ENCODE results near the gene JADE2.
"Not testable (repeated sequence)": the region's sequence is repeated elsewhere in the genome, so short reads cannot be mapped to it uniquely, and the experiment has no call there.

The JADE2 gene

DNA sequence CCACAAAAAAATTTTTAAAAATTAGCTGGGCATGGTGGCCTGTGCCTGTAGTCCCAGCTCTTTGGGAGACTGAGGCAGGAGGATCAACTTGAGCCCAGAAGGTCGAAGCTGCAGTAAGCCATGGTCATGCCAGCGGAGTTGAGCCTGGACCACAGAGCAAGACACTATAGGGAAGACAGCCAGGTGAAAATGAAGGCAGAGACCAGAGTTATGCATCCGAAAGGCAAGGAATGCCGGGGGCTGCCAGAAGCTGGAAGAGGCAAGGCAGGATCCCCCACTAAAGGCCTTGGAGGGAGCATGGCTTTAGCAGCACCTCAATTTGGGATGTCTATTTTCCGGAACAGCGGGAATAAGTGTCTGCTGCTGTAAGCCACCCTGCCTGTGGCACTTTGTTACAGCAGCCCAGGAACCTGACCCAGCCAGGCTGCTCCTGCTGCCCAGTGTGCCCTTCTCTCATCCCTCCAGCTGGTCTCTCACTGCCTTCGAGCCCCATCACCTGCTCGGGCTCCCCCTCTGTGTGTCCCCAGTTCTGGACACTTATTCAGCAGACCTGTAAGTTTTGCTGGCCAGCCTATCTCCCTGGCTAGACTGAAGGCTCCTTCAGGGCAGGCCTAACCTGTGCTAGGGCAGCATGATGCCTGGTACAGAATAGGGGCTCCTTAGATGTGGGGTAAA, 16.8 kb upstream of the JADE2 start:
- DNase-seq: no peak

DNA sequence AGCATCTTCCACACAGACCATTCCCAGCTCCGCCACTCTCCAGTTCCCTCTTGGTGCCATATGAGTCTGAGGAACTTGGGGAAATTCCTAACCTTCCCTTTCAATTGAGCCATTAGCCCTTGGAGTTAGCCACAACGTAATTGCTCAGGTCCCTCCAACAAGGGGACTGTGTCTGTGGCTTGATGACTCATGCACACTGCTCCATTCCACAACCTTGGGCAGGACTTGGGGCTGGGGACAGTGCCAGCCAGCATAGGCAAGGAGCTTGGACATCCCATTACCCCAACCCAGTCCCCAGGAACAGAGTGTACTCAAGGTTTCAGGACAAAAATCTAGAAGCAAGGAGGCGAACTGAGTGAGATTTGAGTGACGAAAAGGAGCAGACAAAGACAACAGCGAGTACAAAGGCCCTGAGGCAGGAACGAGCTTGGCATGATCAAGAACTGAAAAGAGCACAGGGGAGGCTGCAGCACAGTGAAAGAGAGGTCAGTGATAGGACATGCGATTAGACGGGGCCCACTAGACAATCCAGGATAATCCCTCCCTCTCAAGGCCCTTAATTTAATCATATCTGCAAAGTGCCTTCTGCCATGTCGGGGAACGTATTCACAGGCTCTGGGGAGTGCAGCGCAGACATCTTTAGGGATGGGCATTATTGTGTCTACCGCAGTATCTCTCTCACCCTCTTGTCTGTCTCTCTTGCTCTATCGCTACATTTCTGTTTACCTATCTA, 16.0 kb upstream of the JADE2 start:
- DNase-seq: no peak

DNA sequence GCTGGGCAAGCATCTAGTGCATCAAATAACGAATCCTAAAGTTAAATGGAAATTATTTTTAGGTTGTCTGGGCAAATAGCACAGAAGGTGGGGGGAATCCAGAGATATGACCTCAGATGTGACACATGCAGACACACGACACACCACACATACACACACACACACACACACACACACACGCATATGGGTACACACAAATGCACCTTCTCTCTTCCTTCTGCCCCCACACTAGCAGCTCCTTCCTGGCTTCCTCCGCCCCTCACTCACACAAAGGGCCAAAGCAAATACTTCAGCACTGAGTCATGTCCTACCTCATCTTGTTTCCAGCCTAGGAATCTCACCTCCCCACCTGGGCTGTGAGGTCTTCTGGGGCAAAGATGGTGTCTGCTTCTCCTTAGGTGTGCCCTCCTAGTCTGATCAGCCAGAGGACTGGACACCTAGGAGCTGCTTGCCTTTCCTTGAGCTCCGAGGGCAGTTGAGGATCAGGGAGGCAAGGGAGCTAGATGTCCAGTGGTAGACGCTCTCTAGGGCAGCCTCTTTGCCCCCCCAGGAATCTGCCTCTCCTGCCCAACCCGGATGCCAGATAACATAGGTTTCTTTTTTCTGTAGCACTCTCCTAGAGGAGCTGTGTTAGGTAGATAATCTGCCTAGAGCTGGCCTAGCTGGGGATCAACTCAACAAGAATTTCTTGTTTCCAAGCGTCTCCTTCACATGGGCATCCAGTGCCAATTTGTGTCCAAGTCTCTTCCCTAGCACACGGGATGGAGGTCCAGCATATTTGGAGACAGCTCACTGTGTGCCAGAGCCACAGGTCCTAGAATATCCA, 14.3 kb upstream of the JADE2 start:
- DNase-seq: no peak

DNA sequence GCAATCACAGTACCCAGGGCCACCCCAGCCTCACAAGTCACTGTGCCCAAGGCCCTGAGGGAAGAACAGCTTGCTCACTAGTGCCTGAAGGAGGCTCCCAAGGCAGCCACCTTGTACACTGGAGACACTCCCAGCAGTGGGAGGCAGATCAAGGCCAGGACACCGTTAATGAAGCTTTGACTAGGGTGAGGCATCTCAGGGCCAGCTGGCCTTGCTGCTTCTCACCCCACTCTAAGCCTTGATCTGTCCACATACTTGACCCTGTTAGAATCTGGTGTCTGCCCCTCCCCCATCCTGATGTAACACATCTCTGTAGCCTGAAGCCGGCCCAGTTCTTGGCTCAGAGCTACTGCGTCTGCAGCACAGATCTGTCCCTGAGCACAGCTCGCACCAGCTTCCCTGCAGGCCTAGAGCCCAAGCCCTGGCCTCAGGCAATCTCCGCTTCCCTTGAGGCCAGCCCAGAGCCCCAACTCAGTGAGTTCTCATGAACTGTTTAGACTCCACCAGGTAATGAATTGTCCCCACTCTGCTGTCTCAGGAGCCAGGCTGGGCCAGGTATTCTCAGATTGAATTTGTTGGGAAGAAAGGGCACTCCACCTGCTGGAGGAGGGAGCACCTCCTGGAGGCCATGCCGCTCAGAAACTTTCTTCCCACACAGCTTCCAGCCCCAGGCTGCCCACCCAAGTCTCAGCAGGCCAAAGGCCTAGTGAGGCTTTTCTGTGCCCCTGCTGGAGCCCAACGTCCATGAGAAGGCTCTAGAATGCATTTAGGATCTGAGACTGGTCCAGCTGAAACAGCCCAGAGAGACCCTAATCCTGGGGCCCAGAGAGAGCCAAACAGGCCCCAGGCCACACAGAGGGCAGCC, 13.4 kb upstream of the JADE2 start:
- DNase-seq: no peak

DNA sequence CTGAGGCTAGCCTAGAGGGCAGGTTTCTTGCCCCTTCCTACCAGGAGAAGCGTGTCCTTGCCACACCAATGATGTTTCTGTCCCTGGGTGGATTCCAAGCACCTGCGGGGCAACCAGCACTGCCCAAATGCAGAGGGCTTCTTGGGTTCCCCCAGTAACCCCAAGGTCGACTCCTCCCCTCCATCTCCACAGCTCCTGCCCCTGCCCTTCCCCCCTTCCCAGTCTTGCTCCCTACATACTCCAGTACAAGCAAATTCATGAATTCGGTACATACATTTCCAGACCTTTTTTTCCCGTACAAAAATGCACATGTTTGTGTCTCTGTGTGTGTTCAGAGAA, 12.8 kb upstream of the JADE2 start:
- no peak for DNase-seq

DNA sequence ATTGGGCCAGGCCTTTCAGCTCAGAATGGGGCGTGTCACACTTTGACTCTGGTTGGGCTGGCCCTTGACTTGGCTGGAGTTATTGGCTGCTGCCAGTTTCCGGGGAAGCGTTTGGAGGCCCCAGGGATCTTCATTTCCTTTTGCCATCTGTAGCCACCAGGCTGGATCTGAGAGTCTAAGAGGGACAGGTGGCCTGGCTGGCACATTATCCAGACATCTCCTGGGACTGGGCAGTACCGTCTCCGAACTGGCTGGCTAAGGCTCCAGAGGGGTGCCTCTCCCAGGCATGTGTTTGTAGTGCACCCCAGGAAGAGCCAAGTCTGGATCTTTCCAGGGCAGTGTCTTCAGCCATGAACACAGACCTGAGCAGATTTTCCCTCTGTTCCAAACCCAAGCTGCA, 9.7 kb upstream of the JADE2 start:
- DNase-seq: no peak

DNA sequence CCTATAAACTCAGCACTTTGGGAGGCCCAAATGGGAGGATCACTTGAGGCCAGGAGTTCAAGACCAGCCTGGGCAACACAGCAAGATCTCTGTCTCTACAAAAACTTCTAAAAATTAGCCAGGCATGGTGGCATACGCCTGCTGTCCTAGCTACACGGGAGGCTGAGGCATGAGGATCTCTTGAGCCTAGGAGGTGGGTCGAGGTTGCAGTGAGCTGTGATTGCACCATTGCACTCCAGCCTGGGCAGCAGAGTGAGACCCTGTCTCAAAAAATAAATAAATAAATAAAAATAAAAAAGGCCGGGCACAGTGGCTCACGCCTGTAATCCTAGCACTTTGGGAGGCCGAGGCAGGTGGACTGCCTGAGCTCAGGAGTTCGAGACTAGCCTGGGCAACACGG, 8.5 kb upstream of the JADE2 start:
- not testable (repeated sequence) for DNase-seq

DNA sequence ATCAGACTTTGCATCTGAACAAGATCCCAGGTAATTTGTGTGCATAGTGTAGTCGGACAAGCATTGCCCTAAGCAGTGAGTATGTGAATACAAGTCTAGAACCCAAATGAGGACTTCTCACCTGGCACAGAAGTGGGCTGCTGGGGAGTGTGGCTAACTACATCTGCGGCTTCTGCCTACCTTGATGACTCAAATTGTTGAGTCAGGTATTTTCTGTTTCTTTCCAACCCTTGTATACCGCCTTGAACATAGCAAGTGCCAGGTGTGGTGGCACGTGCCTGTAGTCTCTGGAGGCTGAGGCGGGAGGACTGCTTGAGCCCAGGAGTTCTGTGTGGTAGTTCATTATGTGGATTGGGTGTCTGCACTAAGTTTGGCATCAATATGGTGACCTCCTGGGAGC, 7.9 kb upstream of the JADE2 start:
- DNase-seq: no peak

DNA sequence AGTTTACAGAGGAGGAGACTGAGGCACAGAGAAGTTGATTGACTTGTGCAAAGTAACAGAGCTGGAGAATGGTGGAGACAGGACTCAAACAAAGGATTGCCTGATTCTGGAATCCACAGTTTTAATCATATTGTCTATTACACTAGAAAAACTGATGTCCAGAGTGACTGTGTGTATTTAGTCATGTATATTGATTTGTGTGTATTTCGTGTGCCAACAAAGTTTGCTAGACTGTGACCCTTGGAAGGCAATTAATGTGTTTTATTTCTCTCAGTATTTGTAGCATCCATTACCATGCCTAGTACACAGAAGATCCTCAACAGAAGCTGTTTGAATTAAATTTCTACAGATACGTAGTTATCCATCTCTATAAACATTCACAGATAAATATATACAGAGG, 5.5 kb upstream of the JADE2 start:
- no peak for DNase-seq

DNA sequence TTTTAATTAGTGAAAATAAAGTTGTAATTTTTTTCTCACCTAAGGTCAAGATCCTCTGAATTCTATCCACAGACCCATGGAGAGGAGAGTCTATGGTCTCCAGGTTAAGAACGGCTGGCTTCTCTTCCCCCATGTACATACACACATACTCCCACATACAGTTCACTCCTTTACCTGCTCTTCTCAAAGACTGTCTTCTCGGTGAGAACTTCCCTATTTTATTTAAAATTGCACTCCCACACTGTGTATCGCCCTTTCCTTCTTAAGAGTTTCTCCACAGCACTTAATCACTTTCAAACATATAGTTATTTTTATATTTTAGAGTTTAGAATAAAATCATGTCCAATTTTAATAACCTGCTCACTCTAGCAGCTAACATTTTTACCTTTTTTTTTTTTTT, 3.6 kb upstream of the JADE2 start:
- DNase-seq: no peak

DNA sequence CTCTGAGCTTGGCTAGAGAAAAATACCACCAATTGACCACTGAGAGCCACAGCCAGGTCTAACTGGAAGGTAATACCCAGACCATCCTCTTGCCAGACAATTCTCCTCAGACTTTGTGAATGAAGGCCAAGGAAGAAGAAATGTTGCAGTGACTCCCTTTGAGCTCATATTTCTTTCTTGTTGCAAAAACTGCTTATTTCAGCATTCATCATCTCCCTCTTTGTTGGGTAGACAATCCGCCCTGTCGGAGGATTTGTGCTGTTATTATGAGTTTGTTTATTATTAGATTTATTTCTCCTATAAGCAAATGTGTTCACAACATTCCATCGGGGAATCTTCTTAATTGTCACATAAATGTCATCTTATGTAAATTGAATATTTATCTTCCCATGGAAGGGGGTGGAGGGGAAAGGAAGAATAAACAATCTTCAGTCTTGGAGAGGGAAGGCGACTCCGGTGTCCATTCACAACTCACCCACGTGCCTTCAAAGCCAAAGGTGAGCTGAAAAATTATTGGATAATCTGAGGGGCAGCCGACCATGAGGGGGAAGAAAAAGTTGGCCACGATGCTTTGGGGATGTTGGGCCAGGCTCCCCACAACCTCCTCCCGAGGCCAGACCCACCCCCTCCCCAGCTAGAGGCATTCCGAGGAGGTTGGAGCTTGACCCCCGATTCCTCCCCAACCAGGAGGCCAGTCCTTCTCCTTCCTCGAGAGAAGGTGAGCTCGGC, 1.8 kb upstream of the JADE2 start:
- DNase-seq: no peak

DNA sequence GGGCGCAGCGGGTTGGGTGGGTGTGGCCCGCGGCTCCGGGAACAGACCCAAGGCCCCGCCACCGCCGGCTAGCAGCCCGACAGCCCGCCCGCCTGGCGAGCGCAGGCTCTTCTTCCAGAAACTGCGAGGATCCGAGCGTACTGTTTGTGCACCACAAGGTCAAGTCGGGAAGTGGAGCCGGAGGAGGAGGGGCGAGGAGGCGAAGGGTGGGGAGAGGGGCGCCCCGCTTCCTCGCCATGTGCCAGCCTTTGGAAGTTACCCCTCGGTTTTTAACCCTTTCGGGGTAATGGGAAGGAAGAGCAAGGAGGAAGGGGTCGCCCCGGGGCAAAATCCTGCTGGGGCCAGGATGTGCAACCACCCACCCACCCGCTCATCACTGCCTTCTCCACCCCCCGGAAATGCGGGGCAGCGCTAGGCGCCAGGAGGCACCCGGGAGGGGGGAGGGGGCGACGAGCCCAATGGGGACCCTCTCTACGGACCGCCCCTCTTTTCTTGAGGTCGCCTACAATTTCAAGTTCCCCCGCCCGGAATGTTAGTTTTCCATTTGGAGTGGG, 1.1 kb upstream of the JADE2 start:
- peak; percentile 58 for DNase-seq

DNA sequence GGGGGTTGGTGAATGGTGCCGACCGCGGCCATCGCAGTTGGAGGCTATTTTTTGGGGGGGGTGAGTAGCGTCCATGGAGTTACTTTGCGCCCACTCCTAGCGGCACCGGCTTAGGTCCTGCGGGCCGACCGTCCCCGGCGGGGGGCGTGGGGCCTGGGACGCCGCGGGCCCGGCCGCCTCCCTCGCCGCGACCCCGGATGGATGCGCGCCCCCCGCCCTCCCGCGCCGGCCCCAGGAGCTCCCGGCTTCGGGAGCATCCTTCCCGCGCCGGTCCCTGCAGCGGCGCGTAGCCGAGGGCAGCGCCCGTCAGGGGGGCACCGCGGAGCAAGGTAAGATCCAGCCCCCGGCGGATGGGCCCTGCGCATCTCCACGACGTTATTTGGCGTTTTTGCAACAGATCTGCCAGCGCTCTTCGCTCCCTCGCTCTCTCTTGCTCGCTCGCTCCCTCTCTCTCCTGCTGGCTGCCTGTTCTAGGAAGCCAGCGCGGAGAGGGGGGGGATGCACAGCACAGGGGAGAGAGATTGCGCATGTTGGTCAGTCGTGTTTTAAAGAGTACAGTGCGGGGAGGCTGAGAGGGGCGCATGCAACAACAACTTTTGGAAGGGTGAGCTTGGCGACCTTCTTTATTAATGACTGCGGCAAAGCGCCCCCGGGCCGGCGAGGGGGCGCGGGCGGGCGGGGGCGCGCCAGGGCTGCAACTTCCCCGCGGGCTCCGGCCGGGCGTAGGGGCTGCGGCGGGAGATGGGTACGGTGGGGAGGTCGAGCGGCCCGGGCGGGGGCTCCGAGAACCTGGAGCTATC, 413 bp downstream of the JADE2 start:
- peak; percentile 42 for DNase-seq

DNA sequence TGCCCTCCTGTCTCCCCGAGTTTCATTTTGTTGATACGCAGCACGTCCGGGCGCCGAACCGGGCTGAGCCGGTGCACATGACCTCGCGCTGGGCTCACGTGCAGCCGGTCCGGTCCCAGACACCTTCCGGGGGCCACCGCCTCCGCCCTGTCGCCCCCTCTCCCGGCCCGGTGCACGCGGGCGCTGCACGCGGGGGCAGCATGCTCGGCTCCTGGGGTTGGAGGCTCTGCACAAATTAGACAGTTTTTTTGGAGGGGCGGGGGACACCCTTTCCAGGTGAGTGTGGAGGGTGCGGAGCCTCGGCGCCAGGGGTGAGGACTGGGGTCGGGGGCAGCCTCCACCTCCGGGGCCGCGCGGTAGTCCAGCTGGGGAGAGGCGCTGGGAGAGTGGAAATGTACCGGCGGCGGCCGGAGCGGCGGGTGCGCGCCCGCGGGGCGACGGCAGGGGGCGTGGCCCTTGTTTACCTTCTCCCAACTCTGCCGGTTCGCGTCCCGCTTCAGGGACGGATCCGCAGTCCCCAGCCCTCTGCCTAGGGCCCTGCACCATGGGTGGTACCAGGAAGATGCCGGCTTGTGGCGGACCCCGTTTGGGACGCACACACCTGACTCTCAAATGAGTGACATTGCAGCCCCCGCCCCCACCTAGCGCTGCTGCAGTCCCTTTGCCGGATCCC, 1.1 kb downstream of the JADE2 start:
- DNase-seq: peak; percentile 84

DNA sequence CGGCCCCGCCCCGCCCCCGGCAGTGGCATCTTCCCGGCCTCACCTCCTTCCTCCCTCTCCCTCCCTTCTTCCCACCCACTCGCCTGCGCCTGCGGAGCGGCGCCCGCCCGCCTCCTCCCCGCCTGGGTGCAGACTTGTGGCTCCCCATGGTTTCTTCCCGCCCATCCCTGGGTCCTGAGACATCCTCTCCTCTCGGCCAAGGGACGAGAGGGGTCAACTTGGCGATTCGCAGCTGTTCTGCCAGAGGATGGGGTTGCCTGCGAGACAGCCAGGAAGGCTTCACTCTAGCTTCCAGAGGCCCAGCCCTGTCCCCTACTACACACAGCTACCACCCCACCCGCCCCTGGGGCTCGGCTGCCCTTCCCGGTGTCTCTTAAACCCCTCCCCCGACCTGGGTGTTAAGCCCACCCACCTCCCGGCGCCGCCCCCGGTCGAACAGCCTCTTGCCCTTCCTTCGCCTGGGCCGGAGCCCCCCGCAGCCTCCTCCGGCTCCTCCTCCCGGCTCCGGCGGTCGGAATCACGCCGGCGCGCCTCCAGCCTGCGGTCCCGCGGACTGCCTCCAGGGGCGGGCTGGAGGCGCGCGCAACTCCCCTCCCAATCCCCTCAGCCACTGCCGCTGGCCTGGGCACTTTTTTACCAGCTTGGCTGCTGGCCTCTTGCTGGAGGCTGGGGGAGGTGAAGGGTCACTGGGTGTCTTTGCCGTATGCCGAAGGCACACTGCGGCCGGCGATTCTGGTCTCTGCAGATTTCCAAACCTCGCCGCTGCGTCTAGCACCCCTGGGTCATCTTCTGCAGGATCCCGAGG, 1.9 kb downstream of the JADE2 start:
- DNase-seq: peak; percentile 73

DNA sequence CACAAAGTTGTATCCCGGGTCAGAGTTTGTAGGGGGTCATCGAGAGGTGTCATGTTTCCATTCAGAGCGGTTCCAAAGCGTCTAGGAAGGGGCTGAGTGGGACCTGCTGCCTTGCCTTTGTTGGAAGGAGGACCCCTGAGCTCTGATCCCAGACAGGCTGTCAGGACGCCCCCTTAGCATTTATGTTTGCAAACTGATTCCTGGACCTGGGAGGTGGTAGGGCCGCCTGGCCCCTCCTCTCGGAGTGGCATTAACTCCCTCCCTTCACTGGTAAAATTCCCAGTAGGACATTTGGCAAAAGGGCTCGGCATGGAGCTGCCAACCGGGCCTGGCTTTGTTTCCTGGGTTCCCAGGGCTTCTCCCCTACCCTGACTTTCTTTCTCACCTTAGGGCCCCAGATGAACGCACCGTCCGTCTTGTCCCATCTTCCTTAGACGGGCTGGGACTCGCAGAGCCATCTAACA, 2.5 kb downstream of the JADE2 start:
- no peak for DNase-seq

DNA sequence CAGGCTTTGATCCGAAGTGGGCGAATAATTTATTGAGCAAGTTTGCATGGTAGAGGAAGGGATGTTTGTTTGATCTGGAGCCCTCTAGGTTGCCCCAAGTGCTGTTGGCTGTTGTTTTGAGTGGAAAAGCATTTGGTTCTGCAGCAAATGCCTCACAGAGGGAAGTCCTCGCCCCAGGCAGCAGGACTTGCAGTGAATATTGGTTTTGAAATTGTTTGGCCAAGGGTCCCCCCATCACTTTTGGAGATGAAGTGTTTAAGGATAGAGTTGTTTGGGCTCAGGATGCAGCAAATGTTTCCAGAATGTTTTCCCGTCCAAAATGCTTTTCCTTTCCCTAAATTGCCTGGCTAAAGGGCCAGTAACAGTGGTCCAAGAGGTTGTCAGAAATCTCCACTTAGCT, 3.1 kb downstream of the JADE2 start:
- DNase-seq: no peak

DNA sequence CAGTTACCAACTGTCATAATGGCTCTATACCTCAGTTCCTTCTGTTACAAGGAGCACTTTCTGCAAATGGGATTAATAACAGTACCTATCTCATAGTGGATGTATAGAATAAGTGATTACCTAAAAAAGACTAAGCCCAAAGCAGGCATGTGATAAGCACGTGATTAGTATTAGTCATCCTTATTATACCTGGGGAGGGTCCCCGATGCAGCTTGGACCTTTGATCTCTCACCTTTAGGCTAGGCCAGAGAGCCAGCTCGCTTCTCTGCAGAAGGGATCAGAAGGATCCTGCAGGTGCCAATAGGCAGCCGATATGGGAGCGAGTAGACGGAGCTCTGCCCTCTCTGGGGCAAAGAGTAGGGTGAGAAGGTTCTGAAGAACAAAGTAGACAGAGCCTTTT, 4.0 kb downstream of the JADE2 start:
- no peak for DNase-seq

DNA sequence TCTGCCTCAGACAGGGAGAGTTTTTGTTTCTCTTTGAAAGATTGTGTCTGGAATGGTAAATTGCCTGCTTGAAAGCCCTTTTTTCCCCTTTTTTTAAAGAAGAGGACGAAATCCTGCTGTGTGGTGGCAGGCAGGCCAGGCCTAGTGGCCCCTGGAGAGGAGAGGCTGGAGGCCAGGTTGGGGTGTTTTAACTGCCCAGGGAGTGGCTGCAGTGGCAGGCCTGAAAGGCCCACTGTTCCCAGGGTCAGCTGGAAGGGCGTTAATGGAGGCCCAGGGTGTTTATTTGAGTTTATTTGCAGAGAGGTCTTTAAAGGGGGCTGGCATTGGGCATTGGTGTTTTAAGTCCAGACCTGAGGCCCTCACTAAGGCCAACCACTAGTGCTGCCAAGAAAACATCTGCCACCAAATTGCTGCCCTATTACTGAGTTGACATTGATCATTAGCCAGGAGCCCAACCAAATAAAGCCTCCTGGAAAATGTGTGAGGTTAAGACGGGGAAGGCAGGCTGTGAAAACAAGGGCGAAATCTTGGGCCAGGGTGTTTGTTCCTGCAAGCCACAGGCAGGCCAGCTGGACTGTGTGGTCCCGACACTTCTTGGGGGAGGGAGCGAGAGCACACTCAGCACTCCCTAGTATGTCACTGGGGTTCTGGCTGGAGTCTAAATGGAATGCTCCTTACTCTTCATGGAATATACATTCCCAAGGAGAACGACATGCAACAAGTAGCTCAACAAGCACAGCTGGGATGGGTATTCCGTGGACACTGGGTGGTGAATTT, 5.0 kb downstream of the JADE2 start:
- no peak for DNase-seq

Data from NK-92 treated with Interleukin-12 subunit alpha and Interleukin-12 subunit beta, amount 100 ng/mL, for 24 hours (cell line).